GM19397 (cell line): ENCODE results near the gene FPGS.

ENCODE experiments used
- ATAC-seq: cut with Tn5 transposase; IDR thresholded peaks from one replicate; pipeline ENCODE4 v1.9.1; 2021; ENCODE audit warnings: mild to moderate bottlenecking, moderate library complexity; ENCODE audit not compliant: unreplicated experiment

FPGS gene

GRCh38 chr9:127810378-127811187 lies 7.9 kb downstream of the FPGS start:
- no peak for ATAC-seq

DNA sequence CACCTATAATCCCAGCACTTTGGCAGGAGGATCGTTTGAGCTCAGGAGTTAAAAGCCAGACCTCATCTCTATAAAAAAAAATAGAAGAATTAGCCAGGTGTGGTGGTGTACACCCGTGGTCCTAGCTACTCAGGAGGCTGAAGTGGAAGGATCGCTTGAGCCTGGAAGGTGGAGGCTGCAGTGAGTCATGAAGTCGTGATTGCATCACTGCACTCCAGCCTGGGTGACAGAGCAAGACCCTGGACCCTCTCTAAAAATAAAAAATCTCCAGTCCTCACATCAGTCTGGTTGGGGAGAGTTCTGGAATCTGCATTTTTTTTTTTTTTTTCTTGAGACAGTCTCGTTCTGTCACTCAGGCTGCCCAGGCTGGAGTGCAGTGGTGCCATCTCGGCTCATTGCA lies 9.3 kb downstream of the FPGS start:
- ATAC-seq, result no peak

DNA sequence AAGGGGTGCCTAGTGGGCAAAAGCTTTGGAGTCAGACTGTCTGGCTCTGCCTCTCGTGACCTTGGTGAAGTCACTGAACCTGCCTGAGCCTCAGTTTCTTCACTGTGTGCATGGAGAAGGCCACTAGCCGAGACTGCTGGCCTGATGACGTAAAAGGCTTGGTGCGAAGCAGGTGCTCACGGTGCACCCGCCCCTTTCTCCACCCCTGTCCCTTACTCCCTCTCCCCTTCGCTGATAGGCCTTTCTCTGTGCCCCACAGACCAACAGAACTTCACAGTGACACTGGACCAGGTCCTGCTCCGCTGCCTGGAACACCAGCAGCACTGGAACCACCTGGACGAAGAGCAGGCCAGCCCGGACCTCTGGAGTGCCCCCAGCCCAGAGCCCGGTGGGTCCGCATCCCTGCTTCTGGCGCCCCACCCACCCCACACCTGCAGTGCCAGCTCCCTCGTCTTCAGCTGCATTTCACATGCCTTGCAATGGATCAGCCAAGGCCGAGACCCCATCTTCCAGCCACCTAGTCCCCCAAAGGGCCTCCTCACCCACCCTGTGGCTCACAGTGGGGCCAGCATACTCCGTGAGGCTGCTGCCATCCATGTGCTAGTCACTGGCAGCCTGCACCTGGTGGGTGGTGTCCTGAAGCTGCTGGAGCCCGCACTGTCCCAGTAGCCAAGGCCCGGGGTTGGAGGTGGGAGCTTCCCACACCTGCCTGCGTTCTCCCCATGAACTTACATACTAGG lies 10.4 kb downstream of the FPGS start:
- ATAC-seq, result no peak

DNA sequence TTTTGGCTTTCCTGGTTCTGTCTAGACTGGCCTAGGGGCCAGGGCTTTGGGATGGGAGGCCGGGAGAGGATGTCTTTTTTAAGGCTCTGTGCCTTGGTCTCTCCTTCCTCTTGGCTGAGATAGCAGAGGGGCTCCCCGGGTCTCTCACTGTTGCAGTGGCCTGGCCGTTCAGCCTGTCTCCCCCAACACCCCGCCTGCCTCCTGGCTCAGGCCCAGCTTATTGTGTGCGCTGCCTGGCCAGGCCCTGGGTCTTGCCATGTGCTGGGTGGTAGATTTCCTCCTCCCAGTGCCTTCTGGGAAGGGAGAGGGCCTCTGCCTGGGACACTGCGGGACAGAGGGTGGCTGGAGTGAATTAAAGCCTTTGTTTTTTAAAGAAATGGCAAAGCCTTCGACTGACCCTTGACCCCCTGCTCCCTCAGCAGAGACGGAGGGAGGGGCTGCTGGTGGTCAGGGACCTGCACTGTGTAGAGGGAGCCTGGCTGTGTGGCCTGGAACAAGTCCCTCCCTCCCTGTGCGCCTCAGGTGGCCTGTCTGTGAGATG lies 11.1 kb downstream of the FPGS start:
- ATAC-seq, result no peak

GRCh38 chr9:127814619-127815511 lies 12.2 kb downstream of the FPGS start:
- ATAC-seq, result no peak

GRCh38 chr9:127815512-127816361 lies 13.1 kb downstream of the FPGS start:
- no peak for ATAC-seq

- ATAC-seq, result no peak
Observed at GRCh38 chr9:127816362-127816725, 13.7 kb downstream of the FPGS start.

GRCh38 chr9:127816728-127817127 lies 14.0 kb downstream of the FPGS start:
- ATAC-seq, result no peak

GRCh38 chr9:127817881-127818434 lies 15.3 kb downstream of the FPGS start:
- no peak for ATAC-seq

- no peak for ATAC-seq
Observed at GRCh38 chr9:127818574-127818973, 15.9 kb downstream of the FPGS start.

DNA sequence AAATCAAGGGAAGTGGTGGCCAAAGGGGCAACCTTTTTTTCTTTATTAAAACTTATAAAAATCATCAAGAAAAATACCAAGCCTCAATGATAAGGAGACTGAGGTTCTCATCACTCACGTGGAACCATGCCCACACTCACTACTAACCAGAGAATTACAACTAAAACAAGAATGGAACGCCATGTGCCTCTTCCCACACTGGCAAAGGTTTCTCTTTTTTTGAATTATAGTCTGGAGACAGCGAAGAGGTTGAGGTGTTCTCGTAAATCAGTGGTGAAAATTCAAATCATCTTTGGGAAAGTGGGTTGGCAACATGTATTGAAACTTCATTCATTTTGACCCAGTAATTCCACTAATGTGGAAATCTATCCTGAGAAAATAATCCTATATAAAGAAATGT lies 19.4 kb downstream of the FPGS start:
- no peak for ATAC-seq

DNA sequence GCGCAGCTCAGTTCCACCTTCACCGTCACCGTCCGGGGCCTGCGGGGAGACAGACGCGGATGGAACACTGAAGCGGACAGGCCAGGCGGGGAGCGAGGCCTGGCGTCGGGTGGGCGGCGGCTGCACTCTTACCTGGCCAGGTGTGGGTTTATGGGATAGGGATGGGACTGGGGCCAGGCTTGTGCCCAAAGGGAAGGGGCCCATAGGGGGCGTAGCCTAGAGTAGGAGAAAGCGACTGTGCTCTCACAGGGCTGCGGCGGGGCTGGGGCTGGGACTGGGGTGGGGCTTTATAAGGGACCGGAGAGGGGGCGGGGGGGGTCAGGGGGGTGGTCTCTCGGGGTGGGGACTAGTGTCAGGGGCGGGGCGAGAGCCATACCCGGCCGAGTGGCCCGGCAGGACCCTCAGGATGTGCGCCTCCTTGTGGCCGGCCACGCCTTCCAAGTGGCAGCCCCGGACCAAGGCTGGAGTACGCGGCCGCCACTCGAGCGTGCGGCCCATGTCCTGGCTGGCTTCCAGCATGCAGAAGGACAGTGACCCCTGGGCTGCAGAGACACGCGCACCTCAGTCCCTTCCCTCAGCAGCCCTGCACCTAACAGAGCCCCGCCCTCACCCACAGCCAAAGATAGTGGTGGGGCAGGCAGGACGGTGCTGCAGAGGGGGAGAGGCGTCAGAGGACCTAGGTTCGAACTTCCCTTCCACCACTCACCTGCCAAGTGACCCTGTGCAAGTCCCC lies 22.8 kb downstream of the FPGS start:
- ATAC-seq, result no peak

GRCh38 chr9:127826253-127826913 lies 23.7 kb downstream of the FPGS start:
- no peak for ATAC-seq

- ATAC-seq, result no peak
Observed at GRCh38 chr9:127828262-127829031, 25.8 kb downstream of the FPGS start.

DNA sequence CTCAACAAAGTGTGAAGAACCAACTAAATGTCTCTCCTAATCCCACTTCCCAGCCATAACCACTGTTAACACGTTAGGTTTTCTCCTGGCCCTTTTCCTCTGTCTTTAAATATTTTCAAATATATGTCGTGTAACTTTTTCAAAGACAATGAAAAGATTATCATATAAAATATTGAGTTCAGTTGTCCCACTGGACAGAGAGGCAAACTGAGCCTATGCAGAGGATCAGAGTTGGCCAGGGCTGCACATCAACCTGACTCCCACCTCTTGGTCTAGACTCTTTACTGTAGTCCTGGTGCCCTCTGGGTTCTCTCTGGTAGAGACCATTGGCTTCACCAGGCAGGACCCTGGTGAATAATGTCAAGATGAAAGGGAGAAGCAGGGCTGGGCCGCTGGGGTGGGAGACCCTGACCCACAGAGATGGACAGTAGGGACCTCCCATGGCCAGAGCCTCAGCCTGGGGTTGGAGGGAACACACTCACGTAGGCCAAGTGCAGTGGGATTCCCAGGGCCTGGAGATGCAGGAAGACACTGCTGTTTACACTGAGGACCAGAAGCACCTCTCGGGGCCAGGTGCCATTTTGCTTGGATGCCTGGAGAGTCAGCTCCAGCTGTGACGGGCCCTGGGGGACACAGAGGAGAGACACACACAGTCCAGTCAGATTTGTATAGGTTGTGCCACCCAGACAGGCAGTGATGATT lies 26.7 kb downstream of the FPGS start:
- no peak for ATAC-seq

DNA sequence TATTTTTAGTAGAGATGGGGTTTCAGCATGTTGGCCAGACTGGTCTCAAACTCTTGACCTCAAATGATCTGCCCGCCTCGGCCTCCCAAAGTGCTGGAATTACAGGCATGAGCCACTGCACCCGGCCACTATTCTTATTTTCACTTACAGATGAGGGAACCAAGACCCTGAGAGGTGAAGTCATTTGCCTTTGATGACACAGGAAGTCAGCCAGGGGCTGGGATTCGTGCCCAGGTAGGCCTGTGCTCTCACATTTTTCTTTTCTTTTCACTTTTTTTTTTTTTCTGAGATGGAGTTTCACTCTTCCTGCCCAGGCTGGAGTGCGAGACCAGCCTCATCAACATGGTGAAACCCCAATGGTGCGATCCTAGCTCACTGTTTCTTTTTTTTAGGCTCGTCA lies 29.6 kb downstream of the FPGS start:
- no peak for ATAC-seq

DNA sequence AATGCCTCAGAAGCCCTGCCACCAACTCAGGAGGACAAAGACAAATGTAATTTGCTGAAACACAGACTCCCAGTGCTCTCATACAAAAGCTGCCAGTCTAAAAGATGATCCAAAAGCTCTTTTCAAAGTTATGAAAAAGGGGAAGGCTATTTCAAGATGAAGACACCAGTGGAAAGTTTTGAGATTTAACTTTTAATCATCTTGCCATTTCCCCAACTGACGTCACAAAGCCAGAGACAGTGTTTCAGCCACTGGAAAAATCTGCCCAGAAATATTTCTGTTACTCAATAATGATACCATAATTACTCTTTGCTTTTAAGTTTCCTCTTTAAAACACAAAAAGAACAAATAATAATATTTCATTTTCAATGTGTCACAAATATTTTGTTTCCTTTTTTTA lies 30.9 kb downstream of the FPGS start:
- no peak for ATAC-seq
